ENCODE data around the gene SLC12A3.
"Not testable (repeated sequence)": the region's sequence is repeated elsewhere in the genome, so short reads cannot be mapped to it uniquely, and the experiment has no call there.

The SLC12A3 gene

GRCh38 chr16:56921571-56921970 lies 56.6 kb downstream of the SLC12A3 start:
- DNase-seq (ENCODE audit: low spot score) = no peak

- no peak for DNase-seq (ENCODE audit: low spot score)
Measured at GRCh38 chr16:56923481-56924091, 58.6 kb downstream of the SLC12A3 start.

GRCh38 chr16:56927471-56927870 lies 62.5 kb downstream of the SLC12A3 start:
- DNase-seq (ENCODE audit: low spot score) = peak; percentile 9

- DNase-seq (ENCODE audit: low spot score) = peak; percentile 60
Measured at GRCh38 chr16:56929639-56930038, 64.6 kb downstream of the SLC12A3 start.

- peak; percentile 80 for DNase-seq (ENCODE audit: low spot score)
Measured at GRCh38 chr16:56930486-56931270, 65.7 kb downstream of the SLC12A3 start.

- peak; percentile 94 for DNase-seq (ENCODE audit: low spot score)
Measured at GRCh38 chr16:56931271-56931891, 66.4 kb downstream of the SLC12A3 start.

- DNase-seq (ENCODE audit: low spot score) = peak; percentile 98
Measured at GRCh38 chr16:56931892-56932720, 67.1 kb downstream of the SLC12A3 start, which contains the start of gene HERPUD1. Gene HERPUD1, plus strand, starts transcription at chr16:56932142. Its CDS starts 103 bp downstream, at chr16:56932245.

- DNase-seq (ENCODE audit: low spot score) = peak; percentile 75
Measured at GRCh38 chr16:56932721-56933619, 68.0 kb downstream of the SLC12A3 start.

GRCh38 chr16:56933828-56934598 lies 69.0 kb downstream of the SLC12A3 start:
- DNase-seq (ENCODE audit: low spot score) = peak; percentile 45

- not testable (repeated sequence) for DNase-seq (ENCODE audit: low spot score)
Measured at GRCh38 chr16:56934599-56935145, 69.7 kb downstream of the SLC12A3 start.

- no peak for DNase-seq (ENCODE audit: low spot score)
Measured at GRCh38 chr16:56935201-56935600, 70.2 kb downstream of the SLC12A3 start.

- no peak for DNase-seq (ENCODE audit: low spot score)
Measured at GRCh38 chr16:56936491-56936890, 71.5 kb downstream of the SLC12A3 start.

- DNase-seq (ENCODE audit: low spot score) = no peak
Measured at GRCh38 chr16:56936950-56937349, 71.9 kb downstream of the SLC12A3 start.

GRCh38 chr16:56938664-56939513 lies 73.9 kb downstream of the SLC12A3 start:
- peak; percentile 45 for DNase-seq (ENCODE audit: low spot score)

- DNase-seq (ENCODE audit: low spot score) = no peak
Measured at GRCh38 chr16:56939801-56940200, 74.8 kb downstream of the SLC12A3 start.

- DNase-seq (ENCODE audit: low spot score) = peak; percentile 58
Measured at GRCh38 chr16:56941092-56941491, 76.1 kb downstream of the SLC12A3 start.

GRCh38 chr16:56941856-56942331 lies 76.9 kb downstream of the SLC12A3 start:
- DNase-seq (ENCODE audit: low spot score) = peak; percentile 43

- no peak for DNase-seq (ENCODE audit: low spot score)
Measured at GRCh38 chr16:56943761-56944375, 78.9 kb downstream of the SLC12A3 start.
